ENCODE results near the gene SLC16A4. TPM values are rescaled to one million over a fixed set of nuclear protein-coding genes. Genes with fewer than 3 reads are reported as not detected.

SLC16A4 gene
- total and polyA plus RNA-seq, 2 experiments from 2014 or later: 0.94 to 1.6 TPM

DNA sequence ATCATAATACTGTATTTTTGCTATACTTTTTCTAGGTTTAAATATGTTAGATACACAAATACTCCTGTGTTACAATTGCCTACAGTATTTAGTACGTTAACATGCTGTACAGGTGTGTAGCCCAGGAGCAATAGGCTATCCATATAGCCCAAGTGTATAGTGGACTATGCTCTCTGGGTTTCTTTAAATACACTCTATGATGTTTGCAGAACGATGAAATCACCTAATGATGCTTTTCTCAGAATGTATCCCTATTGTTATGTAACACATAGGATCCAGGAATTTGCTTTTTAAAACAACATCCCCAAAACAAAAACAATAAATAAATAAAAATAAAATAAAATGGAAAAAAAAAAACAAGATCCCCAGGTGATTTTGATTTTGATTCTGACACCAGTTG is 69.8 kb downstream of the SLC16A4 start:
- Histone ChIP-seq H3K27me3 (ENCODE audit: insufficient read depth) (no peaks in the 10 kb centered on the region), H3K36me3 (ENCODE audit: insufficient read depth) (no peaks in the 10 kb centered on the region), H2AFZ (no peak overlapping the region), H3K27ac (ENCODE audit: low read depth) (no peak overlapping the region), H3K4me2 (no peak overlapping the region), H4K20me1 (replicated peaks; ENCODE audit: insufficient read depth) (no peaks in the 10 kb centered on the region), H3K4me1 (ENCODE audit: insufficient read depth) (no peaks in the 10 kb centered on the region), H3K4me3 (no peak overlapping the region), H3K9me2 (ENCODE audit: insufficient read depth) (no peaks in the 10 kb centered on the region), H3F3A (replicated peaks; ENCODE audit: low read depth) (no peaks in the 10 kb centered on the region), H3K79me2 (replicated peaks; ENCODE audit: insufficient read depth) (no peaks in the 10 kb centered on the region)
- Mint-ChIP-seq H3K4me3 (no peak overlapping the region), H3K4me1 (no peaks in the 10 kb centered on the region), H3K27ac (no peak overlapping the region), H3K27me3 (ENCODE audit: insufficient read depth, low read depth, poor library complexity) (peaks cover 2% of the 10 kb centered on the region), H3K36me3 (ENCODE audit: low read depth) (no peaks in the 10 kb centered on the region), H3K9me3 (no peaks in the 10 kb centered on the region)
- DNase-seq (ENCODE audit: low spot score) (no peak), ATAC-seq (no peak)
- TF ChIP-seq ZNF331 (CRISPR knock-in tag; IDR thresholded peaks at IDR 0.05; ENCODE audit: low read depth) (no peak), POLR2AphosphoS5 (IDR thresholded peaks at IDR 0.05; ENCODE audit: low read depth) (no peak), ZNF114 (CRISPR knock-in tag; IDR thresholded peaks at IDR 0.05) (no peak), CREB1 (CRISPR knock-in tag; IDR thresholded peaks at IDR 0.05; ENCODE audit: low read depth) (no peak), STAT1 (IDR thresholded peaks at IDR 0.05; ENCODE audit: unreplicated experiment) (no peak), EZH2phosphoT487 (IDR thresholded peaks at IDR 0.05; ENCODE audit: unreplicated experiment) (no peak), NANOG (IDR thresholded peaks at IDR 0.05; ENCODE audit: borderline replicate concordance) (no peak), EZH2 (IDR thresholded peaks at IDR 0.05; ENCODE audit: low read depth, unreplicated experiment) (no peak), JUNB (IDR thresholded peaks at IDR 0.05; ENCODE audit: unreplicated experiment) (no peak)
- TF ChIP-seq, protein P1, sequence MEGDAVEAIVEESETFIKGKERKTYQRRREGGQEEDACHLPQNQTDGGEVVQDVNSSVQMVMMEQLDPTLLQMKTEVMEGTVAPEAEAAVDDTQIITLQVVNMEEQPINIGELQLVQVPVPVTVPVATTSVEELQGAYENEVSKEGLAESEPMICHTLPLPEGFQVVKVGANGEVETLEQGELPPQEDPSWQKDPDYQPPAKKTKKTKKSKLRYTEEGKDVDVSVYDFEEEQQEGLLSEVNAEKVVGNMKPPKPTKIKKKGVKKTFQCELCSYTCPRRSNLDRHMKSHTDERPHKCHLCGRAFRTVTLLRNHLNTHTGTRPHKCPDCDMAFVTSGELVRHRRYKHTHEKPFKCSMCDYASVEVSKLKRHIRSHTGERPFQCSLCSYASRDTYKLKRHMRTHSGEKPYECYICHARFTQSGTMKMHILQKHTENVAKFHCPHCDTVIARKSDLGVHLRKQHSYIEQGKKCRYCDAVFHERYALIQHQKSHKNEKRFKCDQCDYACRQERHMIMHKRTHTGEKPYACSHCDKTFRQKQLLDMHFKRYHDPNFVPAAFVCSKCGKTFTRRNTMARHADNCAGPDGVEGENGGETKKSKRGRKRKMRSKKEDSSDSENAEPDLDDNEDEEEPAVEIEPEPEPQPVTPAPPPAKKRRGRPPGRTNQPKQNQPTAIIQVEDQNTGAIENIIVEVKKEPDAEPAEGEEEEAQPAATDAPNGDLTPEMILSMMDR (conservative IDR thresholded peaks at IDR 0.05; ENCODE audit: low read depth in 2 of 2): no peak
- TF ChIP-seq, protein P2, sequence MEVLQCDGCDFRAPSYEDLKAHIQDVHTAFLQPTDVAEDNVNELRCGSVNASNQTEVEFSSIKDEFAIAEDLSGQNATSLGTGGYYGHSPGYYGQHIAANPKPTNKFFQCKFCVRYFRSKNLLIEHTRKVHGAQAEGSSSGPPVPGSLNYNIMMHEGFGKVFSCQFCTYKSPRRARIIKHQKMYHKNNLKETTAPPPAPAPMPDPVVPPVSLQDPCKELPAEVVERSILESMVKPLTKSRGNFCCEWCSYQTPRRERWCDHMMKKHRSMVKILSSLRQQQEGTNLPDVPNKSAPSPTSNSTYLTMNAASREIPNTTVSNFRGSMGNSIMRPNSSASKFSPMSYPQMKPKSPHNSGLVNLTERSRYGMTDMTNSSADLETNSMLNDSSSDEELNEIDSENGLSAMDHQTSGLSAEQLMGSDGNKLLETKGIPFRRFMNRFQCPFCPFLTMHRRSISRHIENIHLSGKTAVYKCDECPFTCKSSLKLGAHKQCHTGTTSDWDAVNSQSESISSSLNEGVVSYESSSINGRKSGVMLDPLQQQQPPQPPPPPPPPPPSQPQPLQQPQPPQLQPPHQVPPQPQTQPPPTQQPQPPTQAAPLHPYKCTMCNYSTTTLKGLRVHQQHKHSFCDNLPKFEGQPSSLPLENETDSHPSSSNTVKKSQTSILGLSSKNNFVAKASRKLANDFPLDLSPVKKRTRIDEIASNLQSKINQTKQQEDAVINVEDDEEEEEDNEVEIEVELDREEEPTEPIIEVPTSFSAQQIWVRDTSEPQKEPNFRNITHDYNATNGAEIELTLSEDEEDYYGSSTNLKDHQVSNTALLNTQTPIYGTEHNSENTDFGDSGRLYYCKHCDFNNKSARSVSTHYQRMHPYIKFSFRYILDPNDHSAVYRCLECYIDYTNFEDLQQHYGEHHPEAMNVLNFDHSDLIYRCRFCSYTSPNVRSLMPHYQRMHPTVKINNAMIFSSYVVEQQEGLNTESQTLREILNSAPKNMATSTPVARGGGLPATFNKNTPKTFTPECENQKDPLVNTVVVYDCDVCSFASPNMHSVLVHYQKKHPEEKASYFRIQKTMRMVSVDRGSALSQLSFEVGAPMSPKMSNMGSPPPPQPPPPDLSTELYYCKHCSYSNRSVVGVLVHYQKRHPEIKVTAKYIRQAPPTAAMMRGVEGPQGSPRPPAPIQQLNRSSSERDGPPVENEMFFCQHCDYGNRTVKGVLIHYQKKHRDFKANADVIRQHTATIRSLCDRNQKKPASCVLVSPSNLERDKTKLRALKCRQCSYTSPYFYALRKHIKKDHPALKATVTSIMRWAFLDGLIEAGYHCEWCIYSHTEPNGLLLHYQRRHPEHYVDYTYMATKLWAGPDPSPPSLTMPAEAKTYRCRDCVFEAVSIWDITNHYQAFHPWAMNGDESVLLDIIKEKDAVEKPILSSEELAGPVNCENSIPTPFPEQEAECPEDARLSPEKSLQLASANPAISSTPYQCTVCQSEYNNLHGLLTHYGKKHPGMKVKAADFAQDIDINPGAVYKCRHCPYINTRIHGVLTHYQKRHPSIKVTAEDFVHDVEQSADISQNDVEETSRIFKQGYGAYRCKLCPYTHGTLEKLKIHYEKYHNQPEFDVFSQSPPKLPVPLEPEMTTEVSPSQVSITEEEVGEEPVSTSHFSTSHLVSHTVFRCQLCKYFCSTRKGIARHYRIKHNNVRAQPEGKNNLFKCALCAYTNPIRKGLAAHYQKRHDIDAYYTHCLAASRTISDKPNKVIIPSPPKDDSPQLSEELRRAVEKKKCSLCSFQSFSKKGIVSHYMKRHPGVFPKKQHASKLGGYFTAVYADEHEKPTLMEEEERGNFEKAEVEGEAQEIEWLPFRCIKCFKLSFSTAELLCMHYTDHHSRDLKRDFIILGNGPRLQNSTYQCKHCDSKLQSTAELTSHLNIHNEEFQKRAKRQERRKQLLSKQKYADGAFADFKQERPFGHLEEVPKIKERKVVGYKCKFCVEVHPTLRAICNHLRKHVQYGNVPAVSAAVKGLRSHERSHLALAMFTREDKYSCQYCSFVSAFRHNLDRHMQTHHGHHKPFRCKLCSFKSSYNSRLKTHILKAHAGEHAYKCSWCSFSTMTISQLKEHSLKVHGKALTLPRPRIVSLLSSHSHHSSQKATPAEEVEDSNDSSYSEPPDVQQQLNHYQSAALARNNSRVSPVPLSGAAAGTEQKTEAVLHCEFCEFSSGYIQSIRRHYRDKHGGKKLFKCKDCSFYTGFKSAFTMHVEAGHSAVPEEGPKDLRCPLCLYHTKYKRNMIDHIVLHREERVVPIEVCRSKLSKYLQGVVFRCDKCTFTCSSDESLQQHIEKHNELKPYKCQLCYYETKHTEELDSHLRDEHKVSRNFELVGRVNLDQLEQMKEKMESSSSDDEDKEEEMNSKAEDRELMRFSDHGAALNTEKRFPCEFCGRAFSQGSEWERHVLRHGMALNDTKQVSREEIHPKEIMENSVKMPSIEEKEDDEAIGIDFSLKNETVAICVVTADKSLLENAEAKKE (CRISPR knock-in tag; IDR thresholded peaks at IDR 0.05): no peak
- TF ChIP-seq, protein P3, sequence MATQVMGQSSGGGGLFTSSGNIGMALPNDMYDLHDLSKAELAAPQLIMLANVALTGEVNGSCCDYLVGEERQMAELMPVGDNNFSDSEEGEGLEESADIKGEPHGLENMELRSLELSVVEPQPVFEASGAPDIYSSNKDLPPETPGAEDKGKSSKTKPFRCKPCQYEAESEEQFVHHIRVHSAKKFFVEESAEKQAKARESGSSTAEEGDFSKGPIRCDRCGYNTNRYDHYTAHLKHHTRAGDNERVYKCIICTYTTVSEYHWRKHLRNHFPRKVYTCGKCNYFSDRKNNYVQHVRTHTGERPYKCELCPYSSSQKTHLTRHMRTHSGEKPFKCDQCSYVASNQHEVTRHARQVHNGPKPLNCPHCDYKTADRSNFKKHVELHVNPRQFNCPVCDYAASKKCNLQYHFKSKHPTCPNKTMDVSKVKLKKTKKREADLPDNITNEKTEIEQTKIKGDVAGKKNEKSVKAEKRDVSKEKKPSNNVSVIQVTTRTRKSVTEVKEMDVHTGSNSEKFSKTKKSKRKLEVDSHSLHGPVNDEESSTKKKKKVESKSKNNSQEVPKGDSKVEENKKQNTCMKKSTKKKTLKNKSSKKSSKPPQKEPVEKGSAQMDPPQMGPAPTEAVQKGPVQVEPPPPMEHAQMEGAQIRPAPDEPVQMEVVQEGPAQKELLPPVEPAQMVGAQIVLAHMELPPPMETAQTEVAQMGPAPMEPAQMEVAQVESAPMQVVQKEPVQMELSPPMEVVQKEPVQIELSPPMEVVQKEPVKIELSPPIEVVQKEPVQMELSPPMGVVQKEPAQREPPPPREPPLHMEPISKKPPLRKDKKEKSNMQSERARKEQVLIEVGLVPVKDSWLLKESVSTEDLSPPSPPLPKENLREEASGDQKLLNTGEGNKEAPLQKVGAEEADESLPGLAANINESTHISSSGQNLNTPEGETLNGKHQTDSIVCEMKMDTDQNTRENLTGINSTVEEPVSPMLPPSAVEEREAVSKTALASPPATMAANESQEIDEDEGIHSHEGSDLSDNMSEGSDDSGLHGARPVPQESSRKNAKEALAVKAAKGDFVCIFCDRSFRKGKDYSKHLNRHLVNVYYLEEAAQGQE (IDR thresholded peaks at IDR 0.05; ENCODE audit: unreplicated experiment): no peak
- TF ChIP-seq, protein P4, sequence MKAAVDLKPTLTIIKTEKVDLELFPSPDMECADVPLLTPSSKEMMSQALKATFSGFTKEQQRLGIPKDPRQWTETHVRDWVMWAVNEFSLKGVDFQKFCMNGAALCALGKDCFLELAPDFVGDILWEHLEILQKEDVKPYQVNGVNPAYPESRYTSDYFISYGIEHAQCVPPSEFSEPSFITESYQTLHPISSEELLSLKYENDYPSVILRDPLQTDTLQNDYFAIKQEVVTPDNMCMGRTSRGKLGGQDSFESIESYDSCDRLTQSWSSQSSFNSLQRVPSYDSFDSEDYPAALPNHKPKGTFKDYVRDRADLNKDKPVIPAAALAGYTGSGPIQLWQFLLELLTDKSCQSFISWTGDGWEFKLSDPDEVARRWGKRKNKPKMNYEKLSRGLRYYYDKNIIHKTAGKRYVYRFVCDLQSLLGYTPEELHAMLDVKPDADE (IDR thresholded peaks at IDR 0.05): no peak

Measured in GM23338 (cell line).